ENCODE results near the gene NIN. TPM values are rescaled to one million over a fixed set of nuclear protein-coding genes. Genes with fewer than 3 reads are reported as not detected.

The NIN gene
- total RNA-seq, 4 donors from 2014 or later, result 24.1 to 35.7 (median 30.7) TPM

DNA sequence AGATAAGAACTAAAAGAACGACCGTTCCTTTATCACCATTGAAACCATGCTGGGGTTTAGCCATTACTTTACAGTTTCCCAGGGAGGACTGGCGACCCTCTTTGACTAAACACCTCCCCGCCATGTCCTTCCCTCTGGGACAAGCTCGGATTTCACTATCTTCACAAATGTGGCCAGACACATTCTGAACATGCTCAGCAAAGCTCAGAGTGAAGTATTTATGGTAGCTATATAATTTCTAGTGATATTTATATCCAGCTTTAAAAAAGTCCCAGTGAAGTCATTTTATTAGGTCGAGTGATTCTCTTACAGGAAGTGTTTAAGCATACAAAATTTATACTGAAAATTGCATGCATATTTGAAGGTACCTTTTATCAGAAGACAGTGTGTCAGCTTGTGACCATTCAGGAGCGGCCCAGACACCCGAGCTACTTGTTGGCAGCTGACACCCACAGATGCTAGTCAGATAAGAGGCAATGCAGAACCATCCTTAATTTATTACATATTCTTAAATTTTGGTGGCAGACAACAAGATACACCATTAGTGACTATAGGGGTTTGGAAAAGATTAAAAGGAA is 36.8 kb downstream of the NIN start:
- DNase-seq (ENCODE audit: low spot score in 2 of 2), result no peak
- Histone ChIP-seq H3K36me3 (peaks cover 0 to 34% (median 3%) of the 10 kb centered on the region in 3 donors), H3K27me3 (no peaks in the 10 kb centered on the region), H3K9me3 (no peaks in the 10 kb centered on the region), H3K4me3 (no peak overlapping the region), H3K27ac (no peak overlapping the region), H3K4me1 (peaks cover 0 to 6% (median 0%) of the 10 kb centered on the region in 4 donors)
- TF ChIP-seq, protein P1, sequence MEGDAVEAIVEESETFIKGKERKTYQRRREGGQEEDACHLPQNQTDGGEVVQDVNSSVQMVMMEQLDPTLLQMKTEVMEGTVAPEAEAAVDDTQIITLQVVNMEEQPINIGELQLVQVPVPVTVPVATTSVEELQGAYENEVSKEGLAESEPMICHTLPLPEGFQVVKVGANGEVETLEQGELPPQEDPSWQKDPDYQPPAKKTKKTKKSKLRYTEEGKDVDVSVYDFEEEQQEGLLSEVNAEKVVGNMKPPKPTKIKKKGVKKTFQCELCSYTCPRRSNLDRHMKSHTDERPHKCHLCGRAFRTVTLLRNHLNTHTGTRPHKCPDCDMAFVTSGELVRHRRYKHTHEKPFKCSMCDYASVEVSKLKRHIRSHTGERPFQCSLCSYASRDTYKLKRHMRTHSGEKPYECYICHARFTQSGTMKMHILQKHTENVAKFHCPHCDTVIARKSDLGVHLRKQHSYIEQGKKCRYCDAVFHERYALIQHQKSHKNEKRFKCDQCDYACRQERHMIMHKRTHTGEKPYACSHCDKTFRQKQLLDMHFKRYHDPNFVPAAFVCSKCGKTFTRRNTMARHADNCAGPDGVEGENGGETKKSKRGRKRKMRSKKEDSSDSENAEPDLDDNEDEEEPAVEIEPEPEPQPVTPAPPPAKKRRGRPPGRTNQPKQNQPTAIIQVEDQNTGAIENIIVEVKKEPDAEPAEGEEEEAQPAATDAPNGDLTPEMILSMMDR (IDR thresholded peaks at IDR 0.05), result no peak
- TF ChIP-seq EP300 (IDR thresholded peaks at IDR 0.05) (no peak), POLR2A (IDR thresholded peaks at IDR 0.05) (no peak)
- WGBS, 2 donors, result 82 to 85% methylated on average over 8 of the region's 8 CpGs

DNA sequence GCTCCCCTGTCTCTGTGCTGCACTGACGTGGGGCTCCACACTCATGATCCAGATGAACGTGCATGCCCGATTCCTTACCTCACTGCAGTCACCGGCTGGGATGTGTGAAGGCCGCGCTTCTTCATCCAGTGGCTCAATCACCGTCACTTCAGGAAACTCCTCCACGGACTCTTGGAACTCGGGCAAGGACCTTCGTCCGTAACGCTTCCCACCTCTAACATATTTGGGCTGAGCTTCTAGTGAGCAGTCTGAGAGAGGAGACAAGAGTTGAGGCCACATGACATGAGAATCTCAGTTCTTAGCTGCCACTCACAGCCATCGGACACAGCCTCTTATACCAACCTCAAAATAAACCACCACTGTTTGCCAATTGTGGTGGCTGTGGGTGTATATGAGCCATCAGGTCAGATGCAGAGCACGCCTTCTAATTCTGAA is 38.3 kb downstream of the NIN start:
- Histone ChIP-seq H3K4me1 (peaks cover 0 to 6% (median 0%) of the 10 kb centered on the region in 4 donors), H3K36me3 (peaks cover 0 to 41% (median 3%) of the 10 kb centered on the region in 3 donors), H3K27me3 (no peaks in the 10 kb centered on the region), H3K9me3 (no peaks in the 10 kb centered on the region), H3K27ac (no peak overlapping the region), H3K4me3 (no peak overlapping the region)
- TF ChIP-seq, protein P1 (IDR thresholded peaks at IDR 0.05), result no peak
- TF ChIP-seq POLR2A (IDR thresholded peaks at IDR 0.05) (no peak), EP300 (IDR thresholded peaks at IDR 0.05) (no peak)
- WGBS, 2 donors, result 89 to 94% methylated on average over 14 of the region's 14 CpGs
- DNase-seq (ENCODE audit: low spot score in 2 of 2), result no peak

DNA sequence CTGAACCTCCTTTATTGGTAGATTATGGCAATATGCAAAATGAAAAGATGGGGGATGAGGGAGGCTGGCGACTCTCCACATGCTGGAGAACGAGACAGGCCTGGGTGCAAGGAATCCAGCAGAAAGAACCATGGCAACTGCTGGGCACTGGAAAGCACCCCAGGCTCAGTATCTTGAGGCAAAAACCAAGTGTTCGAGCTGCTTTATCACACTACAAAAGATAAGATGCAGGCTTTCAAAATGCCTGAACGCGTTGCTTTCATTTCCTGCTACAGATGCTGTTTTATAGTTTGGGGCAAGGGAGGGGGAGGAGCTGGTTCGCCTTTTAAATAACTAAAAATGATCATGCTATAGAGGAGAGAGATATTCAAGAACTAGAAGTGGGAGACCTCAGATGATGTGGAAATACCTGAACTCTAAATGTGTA is 38.9 kb downstream of the NIN start:
- Histone ChIP-seq H3K36me3 (peaks cover 0 to 41% (median 3%) of the 10 kb centered on the region in 3 donors), H3K27me3 (no peaks in the 10 kb centered on the region), H3K9me3 (no peaks in the 10 kb centered on the region), H3K4me3 (no peak overlapping the region), H3K27ac (no peak overlapping the region), H3K4me1 (peaks cover 0 to 8% (median 0%) of the 10 kb centered on the region in 4 donors)
- DNase-seq (ENCODE audit: low spot score in 2 of 2), result no peak
- TF ChIP-seq POLR2A (IDR thresholded peaks at IDR 0.05) (no peak), EP300 (IDR thresholded peaks at IDR 0.05) (no peak)
- TF ChIP-seq, protein P1 (IDR thresholded peaks at IDR 0.05), result no peak
- 73 to 78% methylated on average over 6 of the region's 6 CpGs for WGBS, 2 donors

DNA sequence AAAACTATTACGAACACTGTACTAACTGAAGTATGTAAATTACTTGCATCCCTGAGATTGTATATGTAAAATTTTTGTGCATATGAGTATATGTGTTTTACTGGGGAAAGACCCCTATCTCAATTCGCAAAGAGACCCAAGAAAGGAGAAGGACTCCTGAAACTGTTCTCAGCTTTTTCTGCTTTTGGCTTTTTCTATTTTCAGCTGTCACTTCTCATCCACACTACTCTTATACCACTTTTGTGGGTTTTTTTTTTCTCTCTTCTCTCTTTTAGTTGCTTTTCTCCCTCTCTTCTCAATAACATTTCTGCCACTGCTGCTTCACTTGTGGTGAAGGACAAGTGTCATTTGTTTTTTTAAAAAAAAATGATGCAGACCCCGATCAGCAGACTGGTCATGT is 39.8 kb downstream of the NIN start:
- TF ChIP-seq POLR2A (IDR thresholded peaks at IDR 0.05), result no peak
- TF ChIP-seq EP300 (IDR thresholded peaks at IDR 0.05), result no peak
- TF ChIP-seq, protein P1 (IDR thresholded peaks at IDR 0.05), result no peak
- no peak for DNase-seq (ENCODE audit: low spot score in 2 of 2)
- Histone ChIP-seq H3K9me3 (no peaks in the 10 kb centered on the region), H3K27ac (no peak overlapping the region), H3K4me1 (peaks cover 0 to 7% (median 4%) of the 10 kb centered on the region in 4 donors), H3K27me3 (no peaks in the 10 kb centered on the region), H3K4me3 (no peak overlapping the region), H3K36me3 (peaks cover 0 to 41% (median 3%) of the 10 kb centered on the region in 3 donors)
- WGBS, 2 donors, result 80 to 89% methylated on average over 3 of the region's 3 CpGs

DNA sequence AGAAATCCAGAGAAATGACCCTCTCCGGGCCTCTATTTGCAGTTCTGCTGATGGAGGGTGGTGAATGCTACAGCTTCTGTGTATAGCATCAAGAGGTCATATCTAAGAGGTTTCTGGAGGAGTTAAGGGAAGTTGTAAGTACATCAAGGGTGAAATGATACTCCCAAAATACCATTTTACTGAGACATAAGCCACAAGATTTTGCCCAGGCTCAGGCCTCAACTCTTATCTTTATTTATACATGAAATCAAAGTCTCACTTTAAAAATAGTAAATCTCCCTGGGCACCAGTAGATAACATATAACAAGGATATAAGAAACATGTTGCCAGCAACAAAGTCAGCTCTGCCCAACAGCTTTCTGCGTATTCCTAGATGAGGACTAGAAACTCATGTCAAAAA is 40.4 kb downstream of the NIN start:
- no peak overlapping the region for H3K27ac ChIP-seq
- H3K27me3 ChIP-seq, result no peaks in the 10 kb centered on the region
- no peak overlapping the region for H3K4me3 ChIP-seq
- no peak for DNase-seq (ENCODE audit: low spot score in 2 of 2)
- TF ChIP-seq POLR2A (IDR thresholded peaks at IDR 0.05) (no peak), EP300 (IDR thresholded peaks at IDR 0.05) (no peak)
- TF ChIP-seq, protein P1 (IDR thresholded peaks at IDR 0.05), result no peak
- peaks cover 0 to 10% (median 9%) of the 10 kb centered on the region in 4 donors for H3K4me1 ChIP-seq
- H3K9me3 ChIP-seq, result no peaks in the 10 kb centered on the region
- WGBS, 2 donors, result 87 to 88% methylated on average over 2 of the region's 2 CpGs
- H3K36me3 ChIP-seq, result peaks cover 0 to 41% (median 3%) of the 10 kb centered on the region in 3 donors
